Small intestine (tissue), 7 donors: Measurements from ENCODE around the gene PRRX1. TPM values are rescaled to one million over a fixed set of nuclear protein-coding genes. Genes with fewer than 3 reads are reported as not detected.
A peak's percentile ranks its signal among the peaks of the same experiment; 100 is the strongest.

Experiments
- DNase-seq, 2 donors: peaks; one replicate each; pipeline versions ENCODE4 v3.0.0 to v3.0.0-alpha.2; 2013
- FAIRE-seq: peaks from 2 replicates; lab custom pipeline; 2012; peaks lifted over from hg19 to GRCh38; lab: Jason Lieb, UNC
- H3K27ac ChIP-seq, 3 donors: one replicate each; pipeline ENCODE4 v1.5.1; 2013; ENCODE audit warnings: low read length in 2 of 3, mild to moderate bottlenecking in 2 of 3, control low read depth in 1 of 3, inconsistent platforms in 1 of 3, low read depth in 1 of 3, moderate library complexity in 1 of 3
- H3K27me3 ChIP-seq, 3 donors: one replicate each; pipeline ENCODE4 v1.6.1; 2013; ENCODE audit warnings: low read length in 3 of 3, inconsistent platforms in 1 of 3; ENCODE audit not compliant: control insufficient read depth in 3 of 3, insufficient read depth in 3 of 3
- H3K36me3 ChIP-seq, 3 donors: one replicate each; pipeline ENCODE4 v1.6.1; 2013; ENCODE audit warnings: low read length in 3 of 3, inconsistent platforms in 1 of 3, low read depth in 1 of 3, mild to moderate bottlenecking in 1 of 3, moderate library complexity in 1 of 3; ENCODE audit not compliant: control insufficient read depth in 3 of 3, insufficient read depth in 2 of 3
- H3K4me1 ChIP-seq, 3 donors: one replicate each; pipeline ENCODE4 v1.6.1; 2013; ENCODE audit warnings: low read length in 2 of 3, inconsistent platforms in 1 of 3, low read depth in 1 of 3, mild to moderate bottlenecking in 1 of 3, moderate library complexity in 1 of 3; ENCODE audit not compliant: control insufficient read depth in 3 of 3, insufficient read depth in 2 of 3
- H3K4me3 ChIP-seq, 3 donors: one replicate each; pipeline ENCODE4 v1.5.1; 2013; ENCODE audit warnings: low read length in 3 of 3, control low read depth in 1 of 3, inconsistent platforms in 1 of 3, low read depth in 1 of 3, mild to moderate bottlenecking in 1 of 3, moderate library complexity in 1 of 3
- H3K9me3 ChIP-seq, 2 donors: one replicate each; pipeline ENCODE4 v1.6.1; 2013; ENCODE audit warnings: low read depth in 1 of 2, low read length in 1 of 2; ENCODE audit not compliant: control insufficient read depth in 2 of 2, insufficient read depth in 1 of 2
- WGBS, 3 donors: extraction: QIAGEN DNeasy Blood & Tissue Kit; methylation state at CpG; one replicate each; pipeline ENCODE4 v1.1.7; 2013; 5-methylcytosine and 5-hydroxymethylcytosine counted together
- polyA plus RNA-seq, 4 donors: library from polyadenylated mRNA; stranded (reverse) in 3 of 4; unstranded in 1 of 4; fragments of 200-250 nt in 3 of 4; fragments of 120-200 nt in 1 of 4; gene quantifications; one replicate each; pipeline versions ENCODE4 v1.2.1 to v1.2.3, GENCODE V29; 2013
- donor health status: healthy with polysubstance abuse.
- donor health status: control.
- donor health status: control.
- donor health status: Bipolar disorder and iron deficiency.
- donor health status: healthy.

The PRRX1 gene
- polyA plus RNA-seq, 4 donors, result 0.22 to 1.7 (median 0.57) TPM

DNA sequence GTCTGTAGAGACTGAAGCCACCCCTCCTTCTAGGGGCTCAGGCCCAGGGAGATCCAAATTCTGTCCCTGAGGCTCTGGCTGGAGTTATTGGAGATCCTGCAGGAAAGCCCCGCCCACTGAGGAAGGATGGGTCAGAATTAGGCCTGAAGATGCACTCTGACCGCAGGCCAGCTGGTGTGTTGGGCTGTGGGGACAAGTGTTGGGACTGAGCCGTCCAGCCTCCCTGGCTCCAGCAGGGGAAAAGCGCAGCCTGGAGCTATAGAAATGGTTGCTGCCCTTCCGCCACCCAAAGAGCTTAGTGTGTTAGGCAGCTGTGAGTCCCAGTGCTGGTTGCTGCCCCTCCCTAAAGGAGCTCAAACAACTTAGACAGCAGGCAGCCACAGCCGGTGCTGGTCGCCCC lies 33.0 kb upstream of the PRRX1 start:
- no peaks in the 10 kb centered on the region for H3K9me3 ChIP-seq
- no peaks in the 10 kb centered on the region for H3K4me1 ChIP-seq
- WGBS, 3 donors, result 78 to 85% (median 80%) methylated on average over 7 of the region's 7 CpGs
- H3K27me3 ChIP-seq, result no peaks in the 10 kb centered on the region
- no peak overlapping the region for H3K27ac ChIP-seq
- FAIRE-seq (no peak), DNase-seq (no peak)
- H3K36me3 ChIP-seq, result no peaks in the 10 kb centered on the region
- no peak overlapping the region for H3K4me3 ChIP-seq

DNA sequence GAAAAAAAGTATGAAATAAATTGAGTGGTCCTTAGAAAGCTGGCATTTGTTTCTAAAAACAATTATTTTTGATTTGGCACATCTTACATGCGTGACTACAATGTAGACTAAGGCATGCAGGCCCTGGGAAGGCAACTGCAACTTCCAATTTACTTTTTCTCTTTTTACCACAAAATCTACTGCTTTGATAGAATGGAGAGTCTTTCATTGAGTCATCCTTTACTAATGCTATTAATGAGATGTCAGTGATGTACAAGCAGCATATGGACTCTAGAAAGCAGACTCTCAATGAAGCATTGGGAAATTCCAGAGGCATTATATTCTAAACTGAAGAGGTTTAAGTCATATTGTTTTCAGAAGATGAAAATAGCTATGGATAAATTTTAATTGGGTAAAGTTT lies 29.6 kb upstream of the PRRX1 start:
- Histone ChIP-seq H3K4me3 (no peak overlapping the region), H3K27me3 (no peaks in the 10 kb centered on the region), H3K9me3 (no peaks in the 10 kb centered on the region), H3K27ac (no peak overlapping the region), H3K36me3 (no peaks in the 10 kb centered on the region), H3K4me1 (no peaks in the 10 kb centered on the region)
- DNase-seq (no peak), FAIRE-seq (no peak)
- 61 to 81% (median 71%) methylated on average over 1 of the region's 1 CpG for WGBS, 3 donors

DNA sequence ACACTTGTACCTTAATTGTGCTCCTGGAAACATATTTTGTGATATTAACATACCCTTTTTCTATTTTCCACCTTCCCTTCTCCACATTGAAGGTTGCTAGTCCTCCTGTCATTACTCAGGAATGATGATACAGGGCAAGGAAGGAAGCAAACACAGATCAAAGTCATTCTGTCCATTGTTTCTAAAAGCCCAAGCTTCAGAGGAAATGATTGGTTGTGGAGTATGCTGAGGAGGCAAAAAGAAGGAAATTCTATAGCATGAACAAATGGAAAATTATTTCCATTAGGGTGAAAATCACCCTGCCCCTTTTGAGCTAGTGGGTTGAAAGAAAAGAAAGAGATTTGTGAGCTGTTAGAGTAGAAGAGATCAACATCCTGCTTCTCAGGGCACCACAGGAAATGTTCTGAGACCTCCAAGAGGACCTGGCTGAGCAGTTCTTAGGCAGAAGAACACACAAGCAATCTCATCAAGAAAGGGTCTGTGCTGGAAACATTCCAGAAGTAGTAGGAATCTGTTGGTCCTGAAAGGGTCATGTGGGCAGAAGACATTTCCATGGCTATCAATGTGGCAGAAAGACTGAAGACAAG lies 29.0 kb upstream of the PRRX1 start:
- FAIRE-seq (no peak), DNase-seq (no peak)
- no peaks in the 10 kb centered on the region for H3K36me3 ChIP-seq
- no peaks in the 10 kb centered on the region for H3K4me1 ChIP-seq
- H3K27me3 ChIP-seq, result no peaks in the 10 kb centered on the region
- H3K27ac ChIP-seq, result no peak overlapping the region
- H3K4me3 ChIP-seq, result no peak overlapping the region
- H3K9me3 ChIP-seq, result no peaks in the 10 kb centered on the region

DNA sequence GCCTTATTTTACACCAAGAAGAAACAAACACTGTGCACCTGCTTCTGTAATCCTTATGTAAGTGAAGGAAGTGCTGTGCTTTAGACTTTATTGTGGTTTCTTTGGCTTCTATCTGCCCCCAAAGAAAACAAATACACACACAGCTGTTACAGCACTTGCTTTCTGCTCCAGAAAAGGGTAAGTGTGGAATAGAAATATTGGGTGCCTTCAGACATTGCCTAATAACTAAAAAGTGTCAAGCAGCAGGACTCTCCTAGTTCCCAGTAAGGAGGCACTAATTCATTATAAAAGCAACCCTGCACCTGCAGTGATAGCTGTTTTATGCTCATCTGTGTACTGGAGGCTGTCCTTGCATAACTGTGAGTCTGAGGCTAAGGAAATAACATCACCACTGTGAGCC lies 23.4 kb upstream of the PRRX1 start:
- Histone ChIP-seq H3K36me3 (no peaks in the 10 kb centered on the region), H3K27ac (no peak overlapping the region), H3K4me1 (no peaks in the 10 kb centered on the region), H3K27me3 (no peaks in the 10 kb centered on the region), H3K4me3 (no peak overlapping the region), H3K9me3 (no peaks in the 10 kb centered on the region)
- FAIRE-seq, result no peak
- DNase-seq, result no peak

DNA sequence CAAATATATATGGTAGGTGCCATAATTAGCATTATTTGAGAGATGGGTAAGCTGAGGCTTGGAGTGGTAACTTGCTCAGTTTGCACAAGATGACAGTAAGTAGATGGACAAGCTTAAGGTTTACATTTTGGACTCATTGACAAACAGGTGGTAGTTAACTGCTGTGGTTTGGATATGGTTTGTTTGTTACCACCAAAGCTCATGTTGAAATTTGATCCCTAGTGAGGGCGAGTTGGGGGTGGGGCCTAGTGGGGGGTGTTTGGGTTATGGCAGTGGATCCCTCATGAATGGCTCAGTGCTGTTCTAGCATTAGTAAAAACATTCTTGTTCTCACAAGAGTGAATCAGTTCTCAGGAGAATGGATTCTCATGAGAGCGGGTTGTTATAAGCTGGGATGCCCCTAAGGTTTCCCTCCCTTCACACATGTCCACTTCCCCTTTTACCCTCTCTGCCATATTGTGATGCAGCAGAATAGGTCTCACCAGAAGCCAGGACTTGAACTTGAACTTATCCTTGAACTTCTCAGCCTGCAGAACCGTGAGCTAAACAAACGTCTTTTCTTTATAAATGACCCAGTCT lies 6.6 kb upstream of the PRRX1 start:
- H3K36me3 ChIP-seq, result no peaks in the 10 kb centered on the region
- H3K9me3 ChIP-seq, result no peaks in the 10 kb centered on the region
- 38 to 55% (median 39%) methylated on average over 4 of the region's 4 CpGs for WGBS, 3 donors
- H3K4me1 ChIP-seq, result peaks cover 0 to 4% (median 0%) of the 10 kb centered on the region in 3 donors
- DNase-seq (no peak), FAIRE-seq (no peak)
- no peak overlapping the region for H3K4me3 ChIP-seq
- H3K27me3 ChIP-seq, result peaks cover 4 to 41% (median 29%) of the 10 kb centered on the region in 3 donors
- no peak overlapping the region for H3K27ac ChIP-seq

DNA sequence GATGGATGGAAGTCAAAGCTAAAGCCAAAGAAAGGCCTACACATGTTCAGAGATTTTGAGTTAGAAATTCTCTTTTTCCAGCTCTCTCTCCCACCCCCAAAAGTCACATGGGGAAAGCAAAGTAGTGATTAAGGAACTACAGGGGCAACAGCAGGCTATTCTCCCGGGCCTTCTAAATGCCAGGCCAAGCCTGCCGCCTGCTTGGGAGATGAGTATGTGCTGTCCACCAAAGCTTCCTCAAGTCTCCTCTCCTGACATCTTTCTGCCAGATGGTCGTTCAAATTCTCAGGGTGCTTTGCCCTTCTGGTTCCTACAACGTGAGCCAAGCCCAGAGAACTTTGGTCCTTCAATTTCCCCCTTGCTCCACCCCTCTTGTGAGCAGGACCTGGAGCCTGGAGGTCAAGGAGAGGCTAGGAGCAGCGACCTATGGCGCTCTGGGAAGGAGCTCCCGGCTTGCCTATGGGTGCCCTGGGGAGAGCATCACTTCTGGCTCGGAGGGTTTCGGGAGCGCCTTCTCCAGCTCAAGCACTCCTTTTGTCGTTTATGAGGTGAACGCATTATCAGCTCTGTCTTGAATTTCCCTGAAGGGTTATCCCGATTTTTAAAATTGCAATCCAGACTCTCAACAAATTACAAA lies 4.4 kb upstream of the PRRX1 start:
- FAIRE-seq (no peak), DNase-seq (no peak)
- peaks cover 0 to 10% (median 0%) of the 10 kb centered on the region in 3 donors for H3K4me1 ChIP-seq
- WGBS, 3 donors, result 29 to 53% (median 44%) methylated on average over 13 of the region's 13 CpGs
- H3K27me3 ChIP-seq, result peaks cover 4 to 62% (median 37%) of the 10 kb centered on the region in 3 donors
- no peak overlapping the region for H3K4me3 ChIP-seq
- H3K27ac ChIP-seq, result no peak overlapping the region
- H3K9me3 ChIP-seq, result no peaks in the 10 kb centered on the region
- no peaks in the 10 kb centered on the region for H3K36me3 ChIP-seq

DNA sequence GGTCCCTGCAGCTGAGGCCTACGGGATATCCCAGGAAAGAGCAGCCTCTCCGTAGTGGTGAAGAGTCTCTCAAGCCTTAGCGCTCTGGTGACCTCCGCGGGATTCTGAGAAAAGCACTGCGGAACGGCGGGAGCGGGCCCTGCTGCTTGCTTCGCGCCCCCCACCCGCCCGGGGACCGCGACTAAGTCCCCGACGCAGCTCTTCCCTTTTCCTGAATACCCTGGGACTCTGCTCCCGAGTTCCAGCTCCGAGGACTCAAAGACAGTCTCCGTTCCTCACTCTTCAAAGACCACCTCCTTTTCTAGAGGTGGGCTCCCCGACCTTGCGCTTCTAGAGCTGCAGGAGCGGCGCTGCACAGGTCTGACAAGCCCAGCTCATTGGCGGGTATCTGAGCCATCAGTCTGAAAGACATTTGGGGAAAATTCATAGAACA lies 3.6 kb upstream of the PRRX1 start:
- peaks cover 0 to 14% (median 4%) of the 10 kb centered on the region in 3 donors for H3K4me1 ChIP-seq
- 14 to 27% (median 16%) methylated on average over 25 of the region's 25 CpGs for WGBS, 3 donors
- H3K36me3 ChIP-seq, result no peaks in the 10 kb centered on the region
- no peak overlapping the region for H3K27ac ChIP-seq
- H3K4me3 ChIP-seq, result no peak overlapping the region
- H3K27me3 ChIP-seq, result peaks cover 4 to 70% (median 44%) of the 10 kb centered on the region in 3 donors
- no peak for DNase-seq
- no peak for FAIRE-seq
- no peaks in the 10 kb centered on the region for H3K9me3 ChIP-seq

DNA sequence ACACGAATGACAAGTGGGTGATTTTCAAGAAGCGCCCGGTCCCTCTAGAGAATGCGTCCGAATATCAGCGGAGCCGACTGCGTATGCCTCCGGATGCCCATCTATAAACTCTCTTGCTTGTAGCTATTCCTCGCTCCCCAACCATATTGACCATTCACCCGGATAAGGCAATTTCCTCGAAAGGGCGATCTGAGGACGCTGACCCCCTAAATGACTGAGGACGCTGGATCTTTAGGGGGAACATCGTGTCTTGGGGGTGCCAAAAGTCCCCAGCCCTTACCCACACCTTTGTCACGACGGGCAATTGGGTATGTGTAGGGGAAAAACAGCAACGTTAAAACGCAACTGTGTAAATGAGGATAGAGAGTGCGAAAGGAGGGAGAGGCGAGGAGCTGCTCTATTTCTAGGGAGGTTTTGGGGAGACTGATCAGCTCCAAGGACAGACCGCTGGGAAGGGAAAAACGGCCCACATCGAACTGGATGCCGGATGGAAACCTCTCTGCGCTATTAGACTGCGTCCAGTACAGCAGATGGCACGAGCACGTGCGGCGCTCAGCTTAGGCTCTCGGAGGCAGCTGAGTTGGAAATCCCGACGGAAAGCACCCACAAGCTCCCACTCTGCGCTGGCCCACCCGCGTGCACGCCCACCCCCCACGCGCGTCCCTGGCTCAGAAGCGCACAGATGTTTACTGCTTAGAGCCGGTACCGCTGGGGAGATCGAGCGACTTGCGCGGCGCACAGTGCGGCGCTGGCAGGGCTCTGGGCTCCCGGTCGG lies 2.9 kb upstream of the PRRX1 start:
- no peak overlapping the region for H3K27ac ChIP-seq

More for the DNA sequence above, 2.9 kb upstream of the PRRX1 start:
- DNase-seq, result peak in 1 of 2 donors; percentile 31
- FAIRE-seq, result no peak
- no peaks in the 10 kb centered on the region for H3K9me3 ChIP-seq
- H3K4me3 ChIP-seq, result no peak overlapping the region
- H3K27me3 ChIP-seq, result peaks cover 4 to 75% (median 49%) of the 10 kb centered on the region in 3 donors
- WGBS, 3 donors, result 5 to 18% (median 11%) methylated on average over 51 to 54 of the region's 54 CpGs
- H3K4me1 ChIP-seq, result peaks cover 0 to 14% (median 4%) of the 10 kb centered on the region in 3 donors
- H3K36me3 ChIP-seq, result no peaks in the 10 kb centered on the region
